ENCODE measurements around the gene DCBLD1.

GRCh38 chr6:117591405-117591804, 108.9 kb downstream of the DCBLD1 start:
- TF ChIP-seq, protein P1, sequence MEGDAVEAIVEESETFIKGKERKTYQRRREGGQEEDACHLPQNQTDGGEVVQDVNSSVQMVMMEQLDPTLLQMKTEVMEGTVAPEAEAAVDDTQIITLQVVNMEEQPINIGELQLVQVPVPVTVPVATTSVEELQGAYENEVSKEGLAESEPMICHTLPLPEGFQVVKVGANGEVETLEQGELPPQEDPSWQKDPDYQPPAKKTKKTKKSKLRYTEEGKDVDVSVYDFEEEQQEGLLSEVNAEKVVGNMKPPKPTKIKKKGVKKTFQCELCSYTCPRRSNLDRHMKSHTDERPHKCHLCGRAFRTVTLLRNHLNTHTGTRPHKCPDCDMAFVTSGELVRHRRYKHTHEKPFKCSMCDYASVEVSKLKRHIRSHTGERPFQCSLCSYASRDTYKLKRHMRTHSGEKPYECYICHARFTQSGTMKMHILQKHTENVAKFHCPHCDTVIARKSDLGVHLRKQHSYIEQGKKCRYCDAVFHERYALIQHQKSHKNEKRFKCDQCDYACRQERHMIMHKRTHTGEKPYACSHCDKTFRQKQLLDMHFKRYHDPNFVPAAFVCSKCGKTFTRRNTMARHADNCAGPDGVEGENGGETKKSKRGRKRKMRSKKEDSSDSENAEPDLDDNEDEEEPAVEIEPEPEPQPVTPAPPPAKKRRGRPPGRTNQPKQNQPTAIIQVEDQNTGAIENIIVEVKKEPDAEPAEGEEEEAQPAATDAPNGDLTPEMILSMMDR (IDR thresholded peaks at IDR 0.05; ENCODE audit: low read depth, low read length, poor library complexity, severe bottlenecking): no peak
- TF ChIP-seq EZH2phosphoT487 (IDR thresholded peaks at IDR 0.05; ENCODE audit: borderline replicate concordance, low read length): no peak
